RWPE1 (cell line): Measurements from ENCODE around the gene MIPOL1.
"Not testable (repeated sequence)": the region's sequence is repeated elsewhere in the genome, so short reads cannot be mapped to it uniquely, and the experiment has no call there.

Experiments used
- CTCF ChIA-PET: fragments of 350-600 bp; sonication (Branson Sonifier 250); formaldehyde crosslinking; extraction: SDS; loops from one replicate; lab custom pipeline; 2021; lab: Yijun Ruan, JAX
- POLR2A ChIA-PET: fragments of 400-600 bp; formaldehyde crosslinking; extraction: SDS; loops from one replicate; lab custom pipeline; 2020; ENCODE audit warnings: antibody characterized with exemption; ENCODE audit not compliant: low non-redundant PET; lab: Yijun Ruan, JAX
- DNase-seq: peaks from one replicate; pipeline ENCODE4 v3.0.0; 2012; ENCODE audit warnings: low spot score
- H3K27ac ChIP-seq: fragments of 450-650 bp; 2 replicates; pipeline ENCODE4 v1.5.1; 2017
- TF ChIP-seq, protein P1 (sequence below): fragments of 450-650 bp; conservative IDR thresholded peaks from 2 replicates; pipeline ENCODE4 v1.5.1; 2017; ENCODE audit warnings: low read depth, mild to moderate bottlenecking

Gene MIPOL1

DNA sequence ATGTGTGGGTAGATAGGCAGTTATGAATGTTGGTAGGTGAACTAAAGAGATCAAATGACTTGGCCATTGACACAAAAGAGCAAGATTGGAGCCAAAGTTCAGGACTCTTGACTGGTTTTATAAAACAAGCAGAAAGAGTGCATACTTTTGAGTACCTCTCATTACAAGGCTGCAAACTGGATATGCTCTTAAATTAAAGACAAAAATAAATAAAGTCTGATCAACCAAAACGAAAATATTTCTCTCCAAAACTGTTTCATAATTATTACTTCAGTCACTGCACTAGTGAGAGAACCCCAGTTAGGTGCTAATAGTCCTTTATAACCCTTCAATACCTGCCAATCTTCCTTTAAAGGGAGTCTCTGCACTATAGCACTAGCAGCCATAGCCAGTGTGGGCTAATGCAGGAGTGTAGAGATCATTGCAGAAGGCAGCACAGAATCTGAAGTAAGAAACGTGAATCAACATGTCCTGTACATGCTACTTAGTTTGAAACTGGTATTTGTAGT, 250.2 kb downstream of the MIPOL1 start:
- CTCF ChIA-PET, result interaction anchor here (0.6 kb wide), 1 partner anchor 17 kb away, joined by 3 read pairs; no protein-coding TSS in a partner anchor
- no peak overlapping the region for H3K27ac ChIP-seq
- TF ChIP-seq, protein P1, sequence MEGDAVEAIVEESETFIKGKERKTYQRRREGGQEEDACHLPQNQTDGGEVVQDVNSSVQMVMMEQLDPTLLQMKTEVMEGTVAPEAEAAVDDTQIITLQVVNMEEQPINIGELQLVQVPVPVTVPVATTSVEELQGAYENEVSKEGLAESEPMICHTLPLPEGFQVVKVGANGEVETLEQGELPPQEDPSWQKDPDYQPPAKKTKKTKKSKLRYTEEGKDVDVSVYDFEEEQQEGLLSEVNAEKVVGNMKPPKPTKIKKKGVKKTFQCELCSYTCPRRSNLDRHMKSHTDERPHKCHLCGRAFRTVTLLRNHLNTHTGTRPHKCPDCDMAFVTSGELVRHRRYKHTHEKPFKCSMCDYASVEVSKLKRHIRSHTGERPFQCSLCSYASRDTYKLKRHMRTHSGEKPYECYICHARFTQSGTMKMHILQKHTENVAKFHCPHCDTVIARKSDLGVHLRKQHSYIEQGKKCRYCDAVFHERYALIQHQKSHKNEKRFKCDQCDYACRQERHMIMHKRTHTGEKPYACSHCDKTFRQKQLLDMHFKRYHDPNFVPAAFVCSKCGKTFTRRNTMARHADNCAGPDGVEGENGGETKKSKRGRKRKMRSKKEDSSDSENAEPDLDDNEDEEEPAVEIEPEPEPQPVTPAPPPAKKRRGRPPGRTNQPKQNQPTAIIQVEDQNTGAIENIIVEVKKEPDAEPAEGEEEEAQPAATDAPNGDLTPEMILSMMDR, result no peak
- peak; percentile 4 for DNase-seq
- POLR2A ChIA-PET, result no interaction called here

DNA sequence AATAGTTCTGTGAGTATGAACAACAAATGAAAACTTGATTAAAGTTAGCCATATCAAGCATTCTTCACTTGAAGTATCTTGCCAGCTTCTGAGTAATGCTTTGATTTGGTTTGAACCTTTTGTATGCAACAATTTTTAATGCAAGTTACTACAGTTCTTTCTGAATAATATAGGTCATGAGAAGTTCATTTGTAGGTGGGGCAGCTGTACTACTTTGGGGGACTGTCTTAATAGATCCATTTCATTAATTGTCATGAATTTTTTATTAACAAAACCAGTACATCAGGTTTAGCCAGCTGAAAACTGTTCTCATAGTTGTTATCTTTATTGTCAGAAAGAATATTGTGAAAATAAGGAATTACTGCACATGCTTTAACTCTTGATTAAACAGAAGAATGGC, 254.6 kb downstream of the MIPOL1 start:
- POLR2A ChIA-PET, result no interaction called here
- TF ChIP-seq, protein P1, result no peak
- H3K27ac ChIP-seq, result no peak overlapping the region
- CTCF ChIA-PET, result no interaction called here
- DNase-seq, result no peak

DNA sequence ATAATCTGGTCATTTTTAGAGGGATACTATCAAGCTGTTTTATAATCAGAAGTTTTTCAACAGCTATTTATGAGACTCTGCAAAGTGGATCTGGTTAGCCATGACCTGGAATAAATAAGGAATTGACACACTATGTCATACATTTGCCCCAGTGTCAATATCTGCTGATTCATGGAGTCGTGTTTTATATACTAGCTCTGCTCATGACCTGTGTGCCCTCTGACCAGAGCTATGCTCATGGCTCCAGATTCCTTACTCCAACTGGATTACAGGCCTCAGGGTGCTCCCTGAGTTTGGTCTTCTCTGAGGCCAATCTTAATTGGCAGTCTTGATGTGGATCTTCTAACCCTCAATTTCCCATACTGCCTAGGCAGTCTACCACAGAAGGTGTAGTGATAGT, 256.2 kb downstream of the MIPOL1 start:
- CTCF ChIA-PET, result interaction anchor here (0.6 to 0.7 kb wide), 2 partner anchors 75 to 223 kb away, joined by 3 read pairs; no protein-coding TSS in a partner anchor
- no peak overlapping the region for H3K27ac ChIP-seq
- POLR2A ChIA-PET, result no interaction called here
- no peak for DNase-seq
- TF ChIP-seq, protein P1, result no peak

DNA sequence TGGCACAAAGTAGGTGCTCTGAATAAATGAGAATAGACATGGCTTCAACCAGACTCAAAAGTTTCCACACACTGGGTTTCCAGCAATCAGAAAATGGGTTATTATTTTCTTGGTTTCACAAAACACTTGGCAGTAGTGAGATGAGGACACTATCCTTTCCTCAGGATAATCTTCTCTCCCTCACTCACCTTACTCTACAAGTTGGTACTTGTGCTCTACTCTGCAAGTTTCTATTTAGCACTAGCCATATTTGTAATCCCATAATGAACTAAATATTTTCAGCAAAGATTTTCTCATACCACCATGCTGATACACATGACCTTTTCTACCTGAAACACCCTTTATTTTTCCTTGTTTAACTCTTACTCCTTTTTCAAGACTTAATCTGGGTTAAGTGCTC, 259.6 kb downstream of the MIPOL1 start:
- no peak for DNase-seq
- ChIA-PET POLR2A (no interaction called here), CTCF (no interaction called here)
- TF ChIP-seq, protein P1, result no peak
- no peak overlapping the region for H3K27ac ChIP-seq

DNA sequence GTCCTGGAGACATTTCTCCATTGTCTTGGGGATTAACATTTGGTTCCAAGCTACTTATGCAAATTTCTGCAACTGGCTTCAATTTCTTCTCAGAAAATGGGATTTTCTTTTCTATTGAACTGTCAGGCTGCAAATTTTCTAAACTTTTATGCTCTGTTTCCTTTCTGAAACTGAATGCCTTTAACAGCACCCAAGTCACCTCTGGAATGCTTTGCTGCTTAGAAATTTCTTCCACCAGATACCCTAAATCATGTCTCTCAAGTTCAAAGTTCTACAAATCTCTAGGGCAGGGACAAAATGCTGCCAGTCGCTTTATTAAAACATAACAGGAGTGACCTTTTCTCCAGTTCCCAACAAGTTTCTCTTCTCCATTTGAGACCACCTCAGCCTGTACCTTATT, 264.7 kb downstream of the MIPOL1 start:
- POLR2A ChIA-PET, CTCF ChIA-PET, DNase-seq, H3K27ac ChIP-seq: not testable (repeated sequence)

DNA sequence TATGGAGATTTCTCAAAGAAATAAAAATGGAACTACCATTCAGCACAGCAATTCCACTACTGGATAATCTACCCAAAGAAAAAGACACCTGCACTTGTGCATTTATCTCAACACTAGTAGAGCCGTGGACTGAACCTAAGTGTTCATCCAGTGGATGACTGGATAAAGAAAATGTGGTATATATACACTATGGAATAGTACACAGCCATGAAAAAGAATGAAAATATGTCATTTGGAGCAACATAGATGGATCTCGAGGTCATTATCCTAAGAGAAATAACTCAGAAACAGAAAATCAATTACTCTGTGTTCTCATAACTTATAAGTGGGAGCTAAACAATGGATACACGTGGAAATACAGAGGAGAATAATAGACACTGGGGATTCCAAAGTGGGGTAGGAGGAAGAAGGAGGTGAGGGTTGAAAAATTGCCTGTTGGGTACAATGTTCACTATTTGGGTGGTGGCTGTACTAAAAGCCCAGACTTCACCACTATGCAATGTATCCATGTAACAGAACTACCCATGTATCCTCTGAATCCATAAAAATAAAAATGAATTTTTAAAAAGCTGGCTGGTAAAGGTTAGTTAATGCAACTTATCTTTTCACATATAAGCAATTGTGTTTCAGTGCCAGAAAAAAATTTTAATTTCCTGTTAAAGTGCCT, 266.6 kb downstream of the MIPOL1 start:
- POLR2A ChIA-PET, result no interaction called here

More for the DNA sequence above, 266.6 kb downstream of the MIPOL1 start:
- H3K27ac ChIP-seq, result no peak overlapping the region
- TF ChIP-seq, protein P1, result no peak
- DNase-seq, result no peak
- CTCF ChIA-PET, result no interaction called here
